ENCODE measurements around the gene PARVG. TPM values are rescaled to one million over a fixed set of nuclear protein-coding genes. Genes with fewer than 3 reads are reported as not detected.
"Not testable (repeated sequence)": the region's sequence is repeated elsewhere in the genome, so short reads cannot be mapped to it uniquely, and the experiment has no call there.

Gene PARVG
- total and polyA plus RNA-seq, 2 experiments from 2014 or later: 0.33 TPM; not detected in 1

DNA sequence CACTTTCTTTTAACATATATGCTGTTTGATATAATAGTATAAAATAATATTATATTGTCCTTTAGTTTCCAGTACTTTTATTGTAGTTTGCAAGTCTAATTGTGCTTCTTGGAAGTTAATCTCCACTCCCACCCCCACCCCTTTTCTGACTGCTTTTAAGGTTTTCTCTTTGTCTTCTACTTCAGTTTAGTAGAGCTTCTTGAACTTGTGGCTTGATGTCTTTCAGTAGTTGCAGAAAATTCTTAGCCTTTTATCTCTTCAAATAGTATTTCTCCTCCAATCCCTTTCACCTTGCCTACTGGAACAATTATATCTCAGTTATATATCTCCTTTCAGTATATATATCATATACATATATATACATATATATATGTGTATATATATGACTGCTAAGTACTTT is 56.6 kb downstream of the PARVG start:
- no peaks in the 10 kb centered on the region for H3K4me1 ChIP-seq (ENCODE audit: low read depth)
- H3K4me3 ChIP-seq: no peak overlapping the region
- no peaks in the 10 kb centered on the region for H3K36me3 ChIP-seq
- H3K9me3 ChIP-seq (ENCODE audit: low read depth): no peaks in the 10 kb centered on the region
- no peak for DNase-seq (ENCODE audit: low read depth in 1 of 2, low spot score in 1 of 2)
- H3K27me3 ChIP-seq: no peaks in the 10 kb centered on the region
- H3K27ac ChIP-seq: no peak overlapping the region
- TF ChIP-seq, protein P1, sequence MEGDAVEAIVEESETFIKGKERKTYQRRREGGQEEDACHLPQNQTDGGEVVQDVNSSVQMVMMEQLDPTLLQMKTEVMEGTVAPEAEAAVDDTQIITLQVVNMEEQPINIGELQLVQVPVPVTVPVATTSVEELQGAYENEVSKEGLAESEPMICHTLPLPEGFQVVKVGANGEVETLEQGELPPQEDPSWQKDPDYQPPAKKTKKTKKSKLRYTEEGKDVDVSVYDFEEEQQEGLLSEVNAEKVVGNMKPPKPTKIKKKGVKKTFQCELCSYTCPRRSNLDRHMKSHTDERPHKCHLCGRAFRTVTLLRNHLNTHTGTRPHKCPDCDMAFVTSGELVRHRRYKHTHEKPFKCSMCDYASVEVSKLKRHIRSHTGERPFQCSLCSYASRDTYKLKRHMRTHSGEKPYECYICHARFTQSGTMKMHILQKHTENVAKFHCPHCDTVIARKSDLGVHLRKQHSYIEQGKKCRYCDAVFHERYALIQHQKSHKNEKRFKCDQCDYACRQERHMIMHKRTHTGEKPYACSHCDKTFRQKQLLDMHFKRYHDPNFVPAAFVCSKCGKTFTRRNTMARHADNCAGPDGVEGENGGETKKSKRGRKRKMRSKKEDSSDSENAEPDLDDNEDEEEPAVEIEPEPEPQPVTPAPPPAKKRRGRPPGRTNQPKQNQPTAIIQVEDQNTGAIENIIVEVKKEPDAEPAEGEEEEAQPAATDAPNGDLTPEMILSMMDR (IDR thresholded peaks at IDR 0.05; ENCODE audit: low read depth, low read length): no peak

DNA sequence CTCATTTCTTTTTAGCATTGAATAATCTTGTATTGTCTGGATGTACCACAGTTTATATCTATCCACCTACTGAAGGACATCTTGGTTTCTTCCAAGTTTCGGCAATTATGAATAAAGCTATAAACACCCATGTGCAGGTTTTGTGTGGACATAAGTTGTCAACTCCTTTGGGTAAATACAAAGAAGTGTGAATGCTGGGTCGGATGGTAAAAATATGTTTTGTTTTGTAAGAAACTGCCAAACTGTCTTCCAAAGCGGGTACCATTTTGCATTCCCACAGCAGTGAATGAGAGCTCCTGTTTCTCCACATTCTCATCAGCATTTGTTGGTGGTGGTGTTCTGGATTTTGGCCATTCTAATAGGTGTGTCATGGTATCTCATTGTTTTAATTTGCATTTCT is 60.4 kb downstream of the PARVG start:
- not testable (repeated sequence) for H3K27me3 ChIP-seq; H3K36me3 ChIP-seq; H3K4me3 ChIP-seq; H3K9me3 ChIP-seq (ENCODE audit: low read depth); H3K27ac ChIP-seq; H3K4me1 ChIP-seq (ENCODE audit: low read depth); DNase-seq (ENCODE audit: low read depth in 1 of 2, low spot score in 1 of 2)

DNA sequence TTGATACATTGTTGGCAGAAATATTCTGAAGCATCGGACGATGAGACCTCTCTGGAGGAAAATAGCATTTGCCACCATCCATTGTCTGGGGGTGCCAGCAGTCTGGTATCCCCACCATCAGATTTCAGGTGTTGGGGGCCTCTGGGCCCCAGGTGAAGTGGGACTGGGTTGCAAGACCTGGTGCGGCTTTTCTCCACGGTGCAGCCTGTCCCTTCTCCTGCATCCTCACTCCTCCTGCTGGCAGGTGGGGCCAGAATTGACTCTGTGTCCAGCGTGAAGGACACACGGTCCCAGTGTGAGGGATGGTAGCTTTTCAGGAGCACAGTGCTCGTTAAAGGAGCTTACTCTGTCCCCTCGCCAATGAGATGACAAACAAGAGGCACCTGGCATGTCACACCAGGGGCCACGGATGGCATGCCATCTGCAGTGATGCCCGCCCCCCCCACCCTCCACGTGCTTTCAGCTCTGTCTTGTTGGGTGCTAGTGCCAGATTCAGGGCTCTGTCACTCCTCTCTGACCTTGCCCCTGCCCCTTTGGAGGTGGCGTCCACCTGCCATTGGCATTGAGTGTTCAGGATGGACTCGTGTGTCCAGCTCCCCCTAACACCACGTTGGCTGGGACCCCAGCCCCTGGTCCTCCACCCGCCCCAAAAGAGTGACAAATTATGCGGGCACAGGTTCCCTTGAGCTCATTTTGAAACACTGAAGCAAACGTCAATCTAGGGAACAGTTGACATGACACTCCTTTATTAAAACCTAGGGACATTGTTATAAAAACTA is 62.4 kb downstream of the PARVG start:
- Histone ChIP-seq H3K27ac (no peak overlapping the region), H3K27me3 (no peaks in the 10 kb centered on the region), H3K4me1 (ENCODE audit: low read depth) (no peaks in the 10 kb centered on the region), H3K9me3 (ENCODE audit: low read depth) (no peaks in the 10 kb centered on the region), H3K36me3 (no peaks in the 10 kb centered on the region), H3K4me3 (no peak overlapping the region)
- TF ChIP-seq, protein P1 (IDR thresholded peaks at IDR 0.05; ENCODE audit: low read depth, low read length): no peak
- DNase-seq (ENCODE audit: low read depth in 1 of 2, low spot score in 1 of 2): no peak

DNA sequence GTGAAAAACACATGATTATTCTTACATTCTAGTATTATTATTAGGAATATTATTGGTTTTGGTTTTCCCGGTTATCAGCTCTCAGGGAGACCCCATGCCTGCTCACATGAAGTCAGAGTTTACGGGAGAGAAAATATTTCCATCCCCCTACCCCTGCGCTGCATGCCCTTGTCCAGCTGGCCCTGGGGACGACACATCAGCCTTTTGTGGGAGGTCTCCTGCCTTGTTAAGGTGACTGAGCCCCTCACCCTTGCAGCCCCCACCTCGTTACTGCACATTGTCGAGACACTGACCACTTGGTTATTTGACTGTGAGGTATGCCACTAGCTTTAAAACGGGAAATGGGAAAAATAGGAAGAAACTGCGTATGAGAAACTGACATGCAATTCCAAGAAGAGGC is 63.0 kb downstream of the PARVG start:
- H3K36me3 ChIP-seq: no peaks in the 10 kb centered on the region
- H3K4me1 ChIP-seq (ENCODE audit: low read depth): no peaks in the 10 kb centered on the region
- H3K27me3 ChIP-seq: no peaks in the 10 kb centered on the region
- no peak overlapping the region for H3K27ac ChIP-seq
- DNase-seq (ENCODE audit: low read depth in 1 of 2, low spot score in 1 of 2): no peak
- TF ChIP-seq, protein P1 (IDR thresholded peaks at IDR 0.05; ENCODE audit: low read depth, low read length): no peak
- no peaks in the 10 kb centered on the region for H3K9me3 ChIP-seq (ENCODE audit: low read depth)
- no peak overlapping the region for H3K4me3 ChIP-seq

DNA sequence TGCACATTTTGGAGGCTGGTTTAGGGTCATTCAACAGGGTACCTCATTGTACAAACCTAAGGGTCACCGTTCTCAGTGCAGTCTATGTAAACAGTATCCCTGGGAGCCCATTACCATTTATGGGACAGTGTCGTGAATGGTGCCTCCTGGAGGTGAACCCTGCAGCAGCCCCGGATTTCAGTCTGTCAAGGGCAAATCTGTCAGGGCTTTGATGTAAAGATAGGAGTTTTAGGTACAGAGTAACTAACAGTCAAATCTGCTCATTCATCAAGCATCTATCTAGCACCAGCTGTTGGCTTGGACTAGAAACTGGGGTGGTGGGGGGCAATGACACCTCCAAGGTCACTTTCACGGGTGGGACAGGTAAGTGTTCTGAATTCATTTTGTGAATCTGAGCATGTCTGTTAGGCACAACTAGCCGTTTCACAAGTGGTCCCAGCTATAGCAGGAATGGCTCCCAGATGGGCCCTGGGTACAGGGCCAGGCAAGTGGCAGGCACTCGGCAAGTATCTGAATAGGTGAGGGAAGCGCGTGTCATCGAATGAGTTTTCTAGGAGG is 63.6 kb downstream of the PARVG start:
- Histone ChIP-seq H3K27me3 (no peaks in the 10 kb centered on the region), H3K4me3 (no peak overlapping the region), H3K9me3 (ENCODE audit: low read depth) (no peaks in the 10 kb centered on the region), H3K27ac (no peak overlapping the region), H3K36me3 (no peaks in the 10 kb centered on the region), H3K4me1 (ENCODE audit: low read depth) (no peaks in the 10 kb centered on the region)
- no peak for DNase-seq (ENCODE audit: low read depth in 1 of 2, low spot score in 1 of 2)
- TF ChIP-seq, protein P1 (IDR thresholded peaks at IDR 0.05; ENCODE audit: low read depth, low read length): no peak

DNA sequence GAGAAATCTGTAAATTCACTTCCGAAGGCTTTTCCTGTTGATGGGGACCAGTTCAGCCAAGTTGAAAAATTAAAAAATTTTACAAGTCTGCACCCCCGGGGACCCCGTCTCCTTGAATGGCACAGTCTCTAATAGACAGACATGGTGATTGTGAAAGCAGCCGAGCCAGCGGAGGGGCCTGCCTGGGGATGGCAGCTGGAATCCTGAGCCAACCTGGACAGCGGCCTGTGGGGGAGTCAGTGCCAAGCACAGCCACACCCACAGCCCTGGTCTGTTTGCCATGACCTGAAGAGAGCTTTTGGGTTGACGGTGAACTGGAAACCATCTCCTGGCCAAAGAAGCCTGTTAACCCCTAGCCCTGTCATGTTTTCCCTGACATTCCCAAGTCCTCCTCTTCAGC is 64.7 kb downstream of the PARVG start:
- Histone ChIP-seq H3K36me3 (no peaks in the 10 kb centered on the region), H3K9me3 (ENCODE audit: low read depth) (no peaks in the 10 kb centered on the region), H3K27ac (no peak overlapping the region), H3K4me1 (ENCODE audit: low read depth) (no peaks in the 10 kb centered on the region), H3K4me3 (no peak overlapping the region), H3K27me3 (no peaks in the 10 kb centered on the region)
- DNase-seq (ENCODE audit: low read depth in 1 of 2, low spot score in 1 of 2): no peak
- TF ChIP-seq, protein P1 (IDR thresholded peaks at IDR 0.05; ENCODE audit: low read depth, low read length): no peak
